ENCODE results near the gene TMEM33. TPM values are rescaled to one million over a fixed set of nuclear protein-coding genes. Genes with fewer than 3 reads are reported as not detected.

The TMEM33 gene
- total RNA-seq, 1 experiment from 2014 or later, result 70.3 TPM

- Histone ChIP-seq H4K20me1 (ENCODE audit: low read length) (no peaks in the 10 kb centered on the region), H3K27me3 (ENCODE audit: low read length) (no peaks in the 10 kb centered on the region), H3K36me3 (ENCODE audit: low read depth, low read length) (no peaks in the 10 kb centered on the region), H3K27ac (ENCODE audit: low read length) (no peak overlapping the region), H3K9me2 (replicated peaks; ENCODE audit: low read length) (no peaks in the 10 kb centered on the region), H3K9me3 (ENCODE audit: low read length) (no peaks in the 10 kb centered on the region), H3K4me3 (ENCODE audit: low read length) (peak overlapping the region; percentile 98), H3K4me2 (ENCODE audit: low read length) (peak overlapping the region; percentile 97), H3K9ac (ENCODE audit: low read length) (no peak overlapping the region), H3K4me1 (ENCODE audit: insufficient read depth, low read length) (peaks cover 15% of the 10 kb centered on the region), H3F3A (ENCODE audit: low read length, unreplicated experiment) (no peaks in the 10 kb centered on the region), H3K79me2 (ENCODE audit: low read length) (peaks cover 39% of the 10 kb centered on the region), H2AFZ (ENCODE audit: low read length) (no peak overlapping the region)
- intact Hi-C loops (cut with micrococcal nuclease), result loop anchor here (5.0 kb wide), 2 partner anchors 54 to 419 kb away; no protein-coding TSS in a partner anchor
- POLR2A ChIA-PET (ENCODE audit: unreplicated experiment), result no interaction called here
- CTCF ChIA-PET, result no interaction called here
- ATAC-seq, result no peak
- no peak for TF ChIP-seq EZH2phosphoT487 (IDR thresholded peaks at IDR 0.05; ENCODE audit: borderline replicate concordance, low read length)
- no peak for TF ChIP-seq CTCF (conservative IDR thresholded peaks at IDR 0.05; ENCODE audit: low read depth, low read length)
- TF ChIP-seq EZH2 (IDR thresholded peaks at IDR 0.05; ENCODE audit: low read length, unreplicated experiment), result no peak
- no TSS peak for BruUV-seq (replicated peaks)
- no peak for DNase-seq
Measured at GRCh38 chr4:41992967-41993857, 58.0 kb downstream of the TMEM33 start.

GRCh38 chr4:41994461-41994985 lies 59.3 kb downstream of the TMEM33 start:
- no peaks in the 10 kb centered on the region for H3K9me2 ChIP-seq (replicated peaks; ENCODE audit: low read length)
- peaks cover 35% of the 10 kb centered on the region for H3K79me2 ChIP-seq (ENCODE audit: low read length)
- ChIA-PET POLR2A (ENCODE audit: unreplicated experiment) (no interaction called here), CTCF (no interaction called here)
- H3K36me3 ChIP-seq (ENCODE audit: low read depth, low read length), result no peaks in the 10 kb centered on the region
- no peaks in the 10 kb centered on the region for H3F3A ChIP-seq (ENCODE audit: low read length, unreplicated experiment)
- intact Hi-C loops (cut with micrococcal nuclease), result loop anchor here (5.0 kb wide), 2 partner anchors 53 to 418 kb away; no protein-coding TSS in a partner anchor
- H2AFZ ChIP-seq (ENCODE audit: low read length), result no peak overlapping the region
- DNase-seq (no peak), ATAC-seq (no peak)
- no peak overlapping the region for H3K4me2 ChIP-seq (ENCODE audit: low read length)
- H3K9me3 ChIP-seq (ENCODE audit: low read length), result no peaks in the 10 kb centered on the region
- H3K9ac ChIP-seq (ENCODE audit: low read length), result no peak overlapping the region
- H3K4me1 ChIP-seq (ENCODE audit: insufficient read depth, low read length), result peaks cover 9% of the 10 kb centered on the region
- no peaks in the 10 kb centered on the region for H3K27me3 ChIP-seq (ENCODE audit: low read length)
- H4K20me1 ChIP-seq (ENCODE audit: low read length), result no peaks in the 10 kb centered on the region
- TF ChIP-seq CTCF (conservative IDR thresholded peaks at IDR 0.05; ENCODE audit: low read depth, low read length) (peak; percentile 29; the same call in 1 of the 2 replicates), EZH2 (IDR thresholded peaks at IDR 0.05; ENCODE audit: low read length, unreplicated experiment) (no peak), EZH2phosphoT487 (IDR thresholded peaks at IDR 0.05; ENCODE audit: borderline replicate concordance, low read length) (no peak)
- BruUV-seq (replicated peaks), result no TSS peak
- no peak overlapping the region for H3K27ac ChIP-seq (ENCODE audit: low read length)
- no peak overlapping the region for H3K4me3 ChIP-seq (ENCODE audit: low read length)

- H4K20me1 ChIP-seq (ENCODE audit: low read length), result no peaks in the 10 kb centered on the region
- H3F3A ChIP-seq (ENCODE audit: low read length, unreplicated experiment), result no peaks in the 10 kb centered on the region
- DNase-seq, result no peak
- no peak overlapping the region for H2AFZ ChIP-seq (ENCODE audit: low read length)
- no peak overlapping the region for H3K27ac ChIP-seq (ENCODE audit: low read length)
- ChIA-PET POLR2A (ENCODE audit: unreplicated experiment) (no interaction called here), CTCF (no interaction called here)
- no peaks in the 10 kb centered on the region for H3K27me3 ChIP-seq (ENCODE audit: low read length)
- H3K4me3 ChIP-seq (ENCODE audit: low read length), result no peak overlapping the region
- peaks cover 5% of the 10 kb centered on the region; the same call in 1 of the 2 replicates for H3K79me2 ChIP-seq (ENCODE audit: low read length)
- H3K4me1 ChIP-seq (ENCODE audit: insufficient read depth, low read length), result no peaks in the 10 kb centered on the region; the same call in 1 of the 2 replicates
- H3K9ac ChIP-seq (ENCODE audit: low read length), result no peak overlapping the region
- TF ChIP-seq EZH2 (IDR thresholded peaks at IDR 0.05; ENCODE audit: low read length, unreplicated experiment) (no peak), EZH2phosphoT487 (IDR thresholded peaks at IDR 0.05; ENCODE audit: borderline replicate concordance, low read length) (no peak), CTCF (conservative IDR thresholded peaks at IDR 0.05; ENCODE audit: low read depth, low read length) (no peak)
- ATAC-seq, result no peak
- H3K36me3 ChIP-seq (ENCODE audit: low read depth, low read length), result no peaks in the 10 kb centered on the region
- no peaks in the 10 kb centered on the region for H3K9me3 ChIP-seq (ENCODE audit: low read length)
- BruUV-seq (replicated peaks), result no TSS peak
- H3K4me2 ChIP-seq (ENCODE audit: low read length), result no peak overlapping the region
- no peaks in the 10 kb centered on the region for H3K9me2 ChIP-seq (replicated peaks; ENCODE audit: low read length)
- intact Hi-C loops (cut with micrococcal nuclease), result no loop called here
Measured at GRCh38 chr4:41998019-41998418, 62.8 kb downstream of the TMEM33 start.

Measured in PC-3 (cell line).